ENCODE measurements around the gene CYP21A2.
"Not testable (repeated sequence)": the region's sequence is repeated elsewhere in the genome, so short reads cannot be mapped to it uniquely, and the experiment has no call there.

CYP21A2 gene

DNA sequence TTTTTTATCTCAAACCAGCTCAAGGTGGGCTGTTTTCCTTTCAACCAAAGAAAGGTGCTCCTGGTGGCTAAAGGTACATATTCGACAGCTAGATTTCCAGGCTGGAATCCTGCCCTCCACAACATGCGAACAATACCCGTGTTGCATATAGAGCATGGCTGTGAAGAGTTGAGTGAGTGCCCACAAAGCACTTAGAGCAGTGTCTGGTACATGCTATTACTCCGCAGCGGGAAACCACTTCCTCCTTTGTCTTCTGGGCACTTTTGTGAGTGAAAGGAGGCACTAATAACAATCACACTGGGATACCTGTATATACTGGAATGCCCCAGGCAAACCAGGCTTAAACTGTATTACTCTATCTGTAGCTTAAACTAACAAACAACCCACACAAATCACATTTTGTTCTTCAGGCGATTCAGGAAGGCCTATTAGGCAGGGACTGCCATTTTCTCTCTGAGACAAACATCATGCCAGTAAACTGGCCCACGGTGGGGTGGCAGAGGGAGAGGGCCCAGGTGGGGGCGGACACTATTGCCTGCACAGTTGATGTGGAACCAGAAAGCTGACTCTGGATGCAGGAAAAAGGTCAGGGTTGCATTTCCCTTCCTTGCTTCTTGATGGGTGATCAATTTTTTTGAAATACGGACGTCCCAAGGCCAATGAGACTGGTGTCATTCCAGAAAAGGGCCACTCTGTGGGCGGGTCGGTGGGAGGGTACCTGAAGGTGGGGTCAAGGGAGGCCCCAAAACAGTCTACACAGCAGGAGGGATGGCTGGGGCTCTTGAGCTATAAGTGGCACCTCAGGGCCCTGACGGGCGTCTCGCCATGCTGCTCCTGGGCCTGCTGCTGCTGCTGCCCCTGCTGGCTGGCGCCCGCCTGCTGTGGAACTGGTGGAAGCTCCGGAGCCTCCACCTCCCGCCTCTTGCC is at the start of gene CYP21A2:
CYP21A2 (plus strand) TSS at position 818 of the 927 bp plus-strand sequence; CDS start at position 826, 8 bp downstream.
- not testable (repeated sequence) for H3K9me3 ChIP-seq (ENCODE audit: severe bottlenecking); H3K36me3 ChIP-seq; DNase-seq; H3K27ac ChIP-seq; H3K27me3 ChIP-seq (ENCODE audit: insufficient read depth, low read depth, severe bottlenecking); H3K4me3 ChIP-seq (ENCODE audit: low read depth, low read length)

DNA sequence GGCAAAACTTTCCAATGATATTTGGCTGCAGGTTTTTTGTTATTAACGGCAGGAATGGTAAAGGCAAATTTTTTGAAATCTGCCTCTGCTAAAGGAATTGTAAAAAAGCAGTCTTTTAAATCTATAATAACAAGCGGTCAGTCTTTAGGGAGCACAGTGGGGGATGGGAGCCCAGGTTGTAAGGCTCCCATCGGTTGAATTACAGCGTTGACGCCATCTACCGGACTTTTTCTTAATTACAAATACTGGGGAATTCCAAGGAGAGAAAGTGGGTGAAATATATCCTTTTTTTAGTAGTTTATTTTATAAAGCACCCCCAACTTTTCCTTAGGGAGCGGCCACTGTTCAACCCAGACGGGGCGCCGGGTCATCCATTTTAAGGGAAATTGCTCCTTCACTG is 48.9 kb upstream of the CYP21A2 start:
- DNase-seq; H3K27ac ChIP-seq; H3K9me3 ChIP-seq (ENCODE audit: severe bottlenecking); H3K4me3 ChIP-seq (ENCODE audit: low read depth, low read length); H3K27me3 ChIP-seq (ENCODE audit: insufficient read depth, low read depth, severe bottlenecking); H3K36me3 ChIP-seq: not testable (repeated sequence)

DNA sequence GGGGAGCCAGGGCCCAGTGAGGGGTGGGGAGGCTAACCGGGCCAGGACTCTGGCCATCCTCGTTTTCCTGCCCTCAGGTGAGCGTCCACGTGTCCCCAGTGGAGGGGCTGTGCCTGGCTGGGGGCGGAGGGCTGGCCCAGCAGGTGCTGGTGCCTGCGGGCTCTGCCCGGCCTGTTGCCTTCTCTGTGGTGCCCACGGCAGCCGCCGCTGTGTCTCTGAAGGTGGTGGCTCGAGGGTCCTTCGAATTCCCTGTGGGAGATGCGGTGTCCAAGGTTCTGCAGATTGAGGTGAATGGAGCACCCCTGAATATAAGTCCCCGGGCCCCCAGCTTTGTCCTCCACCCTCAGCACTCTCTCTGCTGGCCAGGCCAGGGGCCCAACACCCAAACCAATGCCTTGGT is 43.8 kb upstream of the CYP21A2 start:
- not testable (repeated sequence) for H3K27ac ChIP-seq; DNase-seq; H3K27me3 ChIP-seq (ENCODE audit: insufficient read depth, low read depth, severe bottlenecking); H3K4me3 ChIP-seq (ENCODE audit: low read depth, low read length); H3K36me3 ChIP-seq; H3K9me3 ChIP-seq (ENCODE audit: severe bottlenecking)

DNA sequence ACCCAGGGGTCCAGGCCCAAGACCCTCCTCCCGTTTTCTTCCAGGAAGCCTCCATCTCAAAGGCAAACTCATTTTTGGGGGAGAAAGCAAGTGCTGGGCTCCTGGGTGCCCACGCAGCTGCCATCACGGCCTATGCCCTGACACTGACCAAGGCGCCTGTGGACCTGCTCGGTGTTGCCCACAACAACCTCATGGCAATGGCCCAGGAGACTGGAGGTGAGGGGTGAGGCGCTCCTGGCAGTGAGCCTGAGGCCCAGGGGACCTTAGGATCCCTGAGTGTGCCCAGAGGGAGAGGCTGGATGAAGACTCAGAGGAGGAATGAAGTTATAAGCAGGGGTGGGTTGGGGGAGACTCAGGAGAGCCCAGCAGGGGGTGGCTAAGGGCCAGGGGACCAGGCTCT is 41.8 kb upstream of the CYP21A2 start:
- not testable (repeated sequence) for H3K4me3 ChIP-seq (ENCODE audit: low read depth, low read length); H3K27ac ChIP-seq; H3K36me3 ChIP-seq; H3K9me3 ChIP-seq (ENCODE audit: severe bottlenecking); H3K27me3 ChIP-seq (ENCODE audit: insufficient read depth, low read depth, severe bottlenecking); DNase-seq

DNA sequence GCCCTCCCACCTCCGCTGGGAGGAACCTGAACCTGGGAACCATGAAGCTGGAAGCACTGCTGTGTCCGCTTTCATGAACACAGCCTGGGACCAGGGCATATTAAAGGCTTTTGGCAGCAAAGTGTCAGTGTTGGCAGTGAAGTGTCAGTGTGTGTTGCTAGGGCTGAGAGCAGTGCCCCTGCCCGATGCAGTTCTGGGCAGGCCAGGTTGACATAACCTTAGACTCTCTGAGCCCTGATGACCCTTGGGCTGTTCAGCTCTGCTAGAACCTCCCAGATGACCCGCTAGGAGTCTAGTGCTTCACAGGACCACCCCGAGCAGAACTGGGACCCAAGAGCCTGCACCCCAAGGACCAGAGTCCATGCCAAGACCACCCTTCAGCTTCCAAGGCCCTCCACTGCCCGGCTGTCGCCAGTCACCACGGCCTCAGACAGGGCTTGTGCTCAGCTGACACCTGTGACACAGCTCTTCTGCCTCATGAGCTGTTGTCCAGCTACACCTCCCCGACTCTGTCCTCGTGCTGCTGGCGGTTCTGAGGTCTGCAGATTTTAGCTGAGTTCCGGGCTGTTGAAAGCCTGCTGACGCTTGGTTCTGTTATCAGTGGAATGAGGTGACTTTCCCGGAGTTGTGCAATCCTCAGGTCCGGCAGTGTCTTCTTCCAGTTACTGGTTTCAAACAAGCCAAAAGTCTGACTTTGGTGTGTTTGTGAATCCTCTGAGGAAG is 35.5 kb upstream of the CYP21A2 start:
- H3K36me3 ChIP-seq; DNase-seq; H3K9me3 ChIP-seq (ENCODE audit: severe bottlenecking); H3K27me3 ChIP-seq (ENCODE audit: insufficient read depth, low read depth, severe bottlenecking); H3K27ac ChIP-seq; H3K4me3 ChIP-seq (ENCODE audit: low read depth, low read length): not testable (repeated sequence)

GRCh38 chr6:32003301-32003700 is 34.9 kb upstream of the CYP21A2 start:
- H3K4me3 ChIP-seq (ENCODE audit: low read depth, low read length); H3K27ac ChIP-seq; H3K27me3 ChIP-seq (ENCODE audit: insufficient read depth, low read depth, severe bottlenecking); H3K36me3 ChIP-seq; H3K9me3 ChIP-seq (ENCODE audit: severe bottlenecking); DNase-seq: not testable (repeated sequence)

DNA sequence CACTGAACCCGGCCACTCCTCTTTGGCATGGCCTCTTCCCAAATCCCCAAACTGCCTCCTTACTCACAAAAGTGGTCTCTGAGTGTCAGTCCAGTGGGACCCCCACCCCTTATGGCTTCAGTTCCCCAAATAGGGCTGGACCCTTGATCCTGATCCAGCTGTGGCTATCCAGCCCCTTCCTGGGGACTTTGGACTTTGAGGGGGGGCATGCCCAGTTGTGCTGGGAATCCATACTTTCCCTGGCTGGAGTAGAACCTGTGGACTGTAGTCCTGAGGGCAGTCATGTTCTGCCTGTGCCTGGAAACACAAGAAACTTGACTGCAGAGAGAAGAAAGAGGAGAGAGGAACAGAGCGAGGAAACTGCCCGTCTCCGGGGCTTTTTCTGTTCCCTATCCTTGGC is 33.8 kb upstream of the CYP21A2 start:
- not testable (repeated sequence) for H3K27me3 ChIP-seq (ENCODE audit: insufficient read depth, low read depth, severe bottlenecking); H3K9me3 ChIP-seq (ENCODE audit: severe bottlenecking); H3K4me3 ChIP-seq (ENCODE audit: low read depth, low read length); H3K36me3 ChIP-seq; H3K27ac ChIP-seq; DNase-seq

DNA sequence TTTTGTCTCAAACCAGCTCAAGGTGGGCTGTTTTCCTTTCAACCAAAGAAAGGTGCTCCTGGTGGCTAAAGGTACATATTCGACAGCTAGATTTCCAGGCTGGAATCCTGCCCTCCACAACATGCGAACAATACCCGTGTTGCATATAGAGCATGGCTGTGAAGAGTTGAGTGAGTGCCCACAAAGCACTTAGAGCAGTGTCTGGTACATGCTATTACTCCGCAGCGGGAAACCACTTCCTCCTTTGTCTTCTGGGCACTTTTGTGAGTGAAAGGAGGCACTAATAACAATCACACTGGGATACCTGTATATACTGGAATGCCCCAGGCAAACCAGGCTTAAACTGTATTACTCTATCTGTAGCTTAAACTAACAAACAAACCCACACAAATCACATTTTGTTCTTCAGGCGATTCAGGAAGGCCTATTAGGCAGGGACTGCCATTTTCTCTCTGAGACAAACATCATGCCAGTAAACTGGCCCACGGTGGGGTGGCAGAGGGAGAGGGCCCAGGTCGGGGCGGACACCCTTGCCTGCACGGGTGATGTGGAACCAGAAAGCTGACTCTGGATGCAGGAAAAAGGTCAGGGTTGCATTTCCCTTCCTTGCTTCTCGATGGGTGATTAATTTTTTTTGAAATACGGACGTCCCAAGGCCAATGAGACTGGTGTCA is 33.2 kb upstream of the CYP21A2 start:
- not testable (repeated sequence) for H3K36me3 ChIP-seq; H3K9me3 ChIP-seq (ENCODE audit: severe bottlenecking)
- DNase-seq = peak; percentile 6

GRCh38 chr6:32005538-32005880 is 32.7 kb upstream of the CYP21A2 start:
- H3K9me3 ChIP-seq (ENCODE audit: severe bottlenecking); H3K27ac ChIP-seq; H3K36me3 ChIP-seq; H3K27me3 ChIP-seq (ENCODE audit: insufficient read depth, low read depth, severe bottlenecking); H3K4me3 ChIP-seq (ENCODE audit: low read depth, low read length): not testable (repeated sequence)
- peak; percentile 5 for DNase-seq

More for the DNA sequence above, 33.2 kb upstream of the CYP21A2 start:
- not testable (repeated sequence) for H3K27ac ChIP-seq; H3K4me3 ChIP-seq (ENCODE audit: low read depth, low read length); H3K27me3 ChIP-seq (ENCODE audit: insufficient read depth, low read depth, severe bottlenecking)

DNA sequence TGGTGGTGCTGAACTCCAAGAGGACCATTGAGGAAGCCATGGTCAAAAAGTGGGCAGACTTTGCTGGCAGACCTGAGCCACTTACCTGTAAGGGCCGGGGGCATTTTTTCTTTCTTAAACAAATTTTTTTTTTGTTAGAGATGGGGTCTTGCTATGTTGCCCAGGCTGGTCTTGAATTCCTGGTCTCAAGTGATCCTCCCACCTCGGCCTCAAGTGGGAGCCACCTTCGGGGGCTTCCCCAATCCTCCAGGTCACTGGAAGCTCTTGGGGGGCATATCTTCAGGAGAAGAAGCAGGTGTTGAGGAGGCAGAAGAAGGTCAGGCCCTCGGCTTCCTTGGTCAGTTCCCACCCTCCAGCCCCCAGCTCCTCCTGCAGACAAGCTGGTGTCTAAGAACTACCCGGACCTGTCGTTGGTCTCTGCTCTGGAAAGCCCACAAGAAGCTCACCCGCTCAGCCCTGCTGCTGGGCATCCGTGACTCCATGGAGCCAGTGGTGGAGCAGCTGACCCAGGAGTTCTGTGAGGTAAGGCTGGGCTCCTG is 32.2 kb upstream of the CYP21A2 start:
- H3K36me3 ChIP-seq; H3K4me3 ChIP-seq (ENCODE audit: low read depth, low read length); H3K27me3 ChIP-seq (ENCODE audit: insufficient read depth, low read depth, severe bottlenecking); H3K9me3 ChIP-seq (ENCODE audit: severe bottlenecking); H3K27ac ChIP-seq: not testable (repeated sequence)
- peak; percentile 7 for DNase-seq

Measured in WERI-Rb-1 (cell line).